ENCODE data around the gene JAZF1. TPM values are rescaled to one million over a fixed set of nuclear protein-coding genes. Genes with fewer than 3 reads are reported as not detected.

JAZF1 gene
- total and polyA plus RNA-seq, 2 of the 8 experiments (the other 6 are each of a cell fraction or from before 2014, with no cell fraction given) = 2.6 to 21.8 TPM

DNA sequence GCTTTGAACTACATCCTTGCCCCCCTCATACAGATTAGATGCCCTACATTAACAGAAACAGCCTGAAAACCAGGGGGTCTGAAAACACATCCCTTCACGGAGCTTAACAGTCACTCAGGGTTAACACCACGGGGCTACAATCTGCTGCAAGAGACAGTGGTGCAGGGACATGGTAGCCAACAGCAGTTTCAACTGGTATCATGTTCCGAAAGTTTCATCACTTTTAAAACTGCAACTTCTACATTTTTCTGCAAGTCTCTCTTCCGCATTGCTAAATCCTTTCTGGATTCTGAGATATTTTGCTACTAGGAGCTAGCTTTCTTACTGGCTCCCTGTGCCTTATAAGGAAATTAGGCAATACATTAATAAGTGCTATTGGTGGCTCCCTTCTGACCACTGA is 92.6 kb downstream of the JAZF1 start:
- Histone ChIP-seq H3K4ac (replicated peaks; ENCODE audit: insufficient read length, low read depth, low read length) (no peak overlapping the region), H4K20me1 (replicated peaks in 1 of 2; ENCODE audit: control insufficient read depth in 1 of 2, insufficient read depth in 2 of 2, low read length in 2 of 2) (no peaks in the 10 kb centered on the region), H2BK12ac (ENCODE audit: low read depth, low read length) (no peak overlapping the region), H2BK120ac (replicated peaks; ENCODE audit: low read depth, low read length) (no peak overlapping the region), H3K18ac (ENCODE audit: extremely low read depth, low read length) (no peak overlapping the region; the same call in 1 of the 2 replicates), H3K79me2 (ENCODE audit: control insufficient read depth in 1 of 2, insufficient read depth in 2 of 2, low read length in 2 of 2) (no peaks in the 10 kb centered on the region), H3K4me2 (ENCODE audit: insufficient read depth in 1 of 2, low read depth in 2 of 2, low read length in 2 of 2) (0 out of 4 replicates have a peak overlapping the region, but pooled peaks of 1 of the 2 experiments have one; percentile 20), H2AK5ac (ENCODE audit: low read depth, low read length) (0 out of 2 replicates have a peak overlapping the region, but pooled peaks have one; percentile 46), H3K36me3 (ENCODE audit: control insufficient read depth in 2 of 4, insufficient read depth in 4 of 4, low read length in 3 of 4) (no peaks in the 10 kb centered on the region), H3K9ac (replicated peaks in 1 of 4; ENCODE audit: extremely low read depth in 1 of 4, low read depth in 3 of 4, low read length in 3 of 4) (no peak overlapping the region), H3K4me3 (ENCODE audit: extremely low read depth in 1 of 4, insufficient read depth in 2 of 4, low read depth in 3 of 4, low read length in 4 of 4) (no peak overlapping the region), H3K23me2 (ENCODE audit: low read depth, low read length) (no peaks in the 10 kb centered on the region), H3K14ac (ENCODE audit: insufficient read length) (no peak overlapping the region), H3K27ac (ENCODE audit: low read depth, low read length) (no peak overlapping the region), H3K56ac (replicated peaks; ENCODE audit: insufficient read length, low read depth, low read length) (no peak overlapping the region), H4K8ac (ENCODE audit: extremely low read depth, insufficient read depth, low read length) (no peak overlapping the region), H3K79me1 (ENCODE audit: low read depth, low read length) (peaks cover under 1% of the 10 kb centered on the region; the same call in 1 of the 2 replicates), H3K9me3 (ENCODE audit: insufficient read depth in 2 of 2, low read depth in 1 of 2, low read length in 1 of 2) (no peaks in the 10 kb centered on the region), H3K23ac (ENCODE audit: insufficient read length) (no peak overlapping the region), H3K4me1 (replicated peaks in 1 of 4; ENCODE audit: control insufficient read depth in 3 of 4, insufficient read depth in 4 of 4, low read length in 3 of 4) (peaks cover 0 to 6% (median 0%) of the 10 kb centered on the region in 4 experiments; a peak in 2 of 7 replicates), H3K27me3 (replicated peaks in 1 of 4; ENCODE audit: control insufficient read depth in 3 of 4, extremely low read depth in 1 of 4, insufficient read depth in 3 of 4, low read length in 3 of 4) (no peaks in the 10 kb centered on the region), H2BK20ac (ENCODE audit: low read length) (no peak overlapping the region), H2AFZ (ENCODE audit: low read length) (no peak overlapping the region), H2BK5ac (ENCODE audit: low read depth, low read length) (no peak overlapping the region), H2BK15ac (ENCODE audit: low read length) (no peak overlapping the region), H4K91ac (replicated peaks; ENCODE audit: insufficient read length, low read length) (no peak overlapping the region), H4K5ac (ENCODE audit: insufficient read length, low read depth, low read length) (no peak overlapping the region)
- no peak for FAIRE-seq
- POLR2A ChIA-PET (ENCODE audit: partially characterized antibody) = no interaction called here
- CTCF ChIA-PET (ENCODE audit: partially characterized antibody) = interaction anchor here (0.7 to 6.7 kb wide), 6 partner anchors 8 to 871 kb away, joined by 3 to 48 read pairs (median 6); no protein-coding TSS in a partner anchor
- DNase-seq (ENCODE audit: low read depth in 1 of 2, low spot score in 2 of 2) = no peak
- 79% methylated on average over 4 of the region's 4 CpGs; no CpG with 5 or more reads in 1 of the 2 experiments for WGBS, 2 experiments (ENCODE audit: extremely low coverage in 1 of 2, insufficient coverage in 1 of 2, insufficient read length in 1 of 2, insufficient replicate concordance in 2 of 2, low coverage in 1 of 2, low lambda C conversion rate in 2 of 2, missing lambda C conversion rate in 1 of 2)
- no peak for TF ChIP-seq CREB1 (IDR thresholded peaks at IDR 0.05)
- no peak for TF ChIP-seq TBP (IDR thresholded peaks at IDR 0.05; ENCODE audit: low read depth, low read length)
- no peak for TF ChIP-seq EP300 (IDR thresholded peaks at IDR 0.05; ENCODE audit: borderline replicate concordance in 1 of 2, low read depth in 2 of 2, low read length in 2 of 2)
- no peak for TF ChIP-seq SUZ12 (IDR thresholded peaks at IDR 0.05; ENCODE audit: low read length)
- TF ChIP-seq TAF7 (optimal IDR thresholded peaks at IDR 0.05; ENCODE audit: borderline replicate concordance, low read depth, low read length) = no peak
- no peak for TF ChIP-seq HDAC6 (IDR thresholded peaks at IDR 0.05; ENCODE audit: low read depth, low read length)
- no peak for TF ChIP-seq ATF2 (IDR thresholded peaks at IDR 0.05; ENCODE audit: low read length)
- TF ChIP-seq ZNF274 (IDR thresholded peaks at IDR 0.05; ENCODE audit: borderline replicate concordance, extremely low read depth, low read length) = no peak
- no peak for TF ChIP-seq SP2 (IDR thresholded peaks at IDR 0.05; ENCODE audit: low read length)
- TF ChIP-seq SIRT6 (IDR thresholded peaks at IDR 0.05; ENCODE audit: low read length) = no peak
- TF ChIP-seq SP1 (IDR thresholded peaks at IDR 0.05; ENCODE audit: low read depth, low read length) = no peak
- TF ChIP-seq SP4 (IDR thresholded peaks at IDR 0.05; ENCODE audit: low read length) = no peak
- TF ChIP-seq ASH2L (IDR thresholded peaks at IDR 0.05; ENCODE audit: low read length) = no peak
- TF ChIP-seq SRF (IDR thresholded peaks at IDR 0.05; ENCODE audit: low read depth, low read length) = no peak

Data from H1 (cell line).